ENCODE measurements around the gene OSR1. TPM values are rescaled to one million over a fixed set of nuclear protein-coding genes. Genes with fewer than 3 reads are reported as not detected.

OSR1 gene
- total and polyA plus RNA-seq, 4 donors, result 0.14 to 0.70 (median 0.17) TPM; not detected in 1

DNA sequence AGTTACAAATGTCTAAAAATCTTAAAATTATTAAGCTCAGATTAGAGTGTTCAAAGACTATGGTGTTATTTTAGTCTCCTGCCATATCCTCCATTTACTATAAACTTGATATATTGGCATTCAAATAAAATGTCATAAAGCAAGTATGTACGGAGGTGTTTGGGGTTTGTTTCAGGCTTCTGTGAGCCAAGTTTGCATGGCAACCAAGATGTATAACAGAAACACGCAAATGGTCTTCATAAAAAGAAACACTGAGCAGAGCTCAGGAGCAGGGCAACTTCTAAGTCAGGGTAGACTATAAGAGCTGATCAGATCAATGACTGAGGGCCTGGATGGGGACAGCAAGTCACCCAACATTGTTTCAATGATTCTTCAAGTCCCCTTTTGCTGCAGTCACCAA, 20.5 kb upstream of the OSR1 start:
- no peak overlapping the region for H3K27ac ChIP-seq (ENCODE audit: low read depth in 1 of 2, low read length in 2 of 2)
- DNase-seq (ENCODE audit: low spot score), result no peak
- H3K4me3 ChIP-seq (ENCODE audit: low read depth in 1 of 3, low read length in 3 of 3), result no peak overlapping the region
- no peak overlapping the region for H3K9ac ChIP-seq (ENCODE audit: low read depth in 1 of 2, low read length in 2 of 2)
- 36% methylated on average over 2 of the region's 2 CpGs for WGBS
- peaks cover 0 to 4% (median 0%) of the 10 kb centered on the region in 4 donors for H3K9me3 ChIP-seq (ENCODE audit: control insufficient read depth in 4 of 4, low read length in 3 of 4)
- H3K27me3 ChIP-seq (ENCODE audit: control insufficient read depth in 4 of 4, insufficient read depth in 4 of 4, low read length in 3 of 4), result peaks cover 0 to 3% (median 0%) of the 10 kb centered on the region in 4 donors
- no peaks in the 10 kb centered on the region for H3K36me3 ChIP-seq (ENCODE audit: control insufficient read depth in 4 of 4, insufficient read depth in 3 of 4, low read depth in 1 of 4, low read length in 3 of 4)
- TF ChIP-seq EGR1 (IDR thresholded peaks at IDR 0.05; ENCODE audit: low read depth in 2 of 2) (no peak), ATF3 (IDR thresholded peaks at IDR 0.05) (no peak), TAF1 (conservative IDR thresholded peaks at IDR 0.05) (no peak), SP1 (IDR thresholded peaks at IDR 0.05) (no peak), YY1 (IDR thresholded peaks at IDR 0.05) (no peak), MAX (IDR thresholded peaks at IDR 0.05) (no peak), JUND (IDR thresholded peaks at IDR 0.05) (no peak), HNF4A (conservative IDR thresholded peaks at IDR 0.05) (no peak), HNF4G (IDR thresholded peaks at IDR 0.05) (no peak), FOXA1 (IDR thresholded peaks at IDR 0.05) (no peak)
- TF ChIP-seq, protein P1, sequence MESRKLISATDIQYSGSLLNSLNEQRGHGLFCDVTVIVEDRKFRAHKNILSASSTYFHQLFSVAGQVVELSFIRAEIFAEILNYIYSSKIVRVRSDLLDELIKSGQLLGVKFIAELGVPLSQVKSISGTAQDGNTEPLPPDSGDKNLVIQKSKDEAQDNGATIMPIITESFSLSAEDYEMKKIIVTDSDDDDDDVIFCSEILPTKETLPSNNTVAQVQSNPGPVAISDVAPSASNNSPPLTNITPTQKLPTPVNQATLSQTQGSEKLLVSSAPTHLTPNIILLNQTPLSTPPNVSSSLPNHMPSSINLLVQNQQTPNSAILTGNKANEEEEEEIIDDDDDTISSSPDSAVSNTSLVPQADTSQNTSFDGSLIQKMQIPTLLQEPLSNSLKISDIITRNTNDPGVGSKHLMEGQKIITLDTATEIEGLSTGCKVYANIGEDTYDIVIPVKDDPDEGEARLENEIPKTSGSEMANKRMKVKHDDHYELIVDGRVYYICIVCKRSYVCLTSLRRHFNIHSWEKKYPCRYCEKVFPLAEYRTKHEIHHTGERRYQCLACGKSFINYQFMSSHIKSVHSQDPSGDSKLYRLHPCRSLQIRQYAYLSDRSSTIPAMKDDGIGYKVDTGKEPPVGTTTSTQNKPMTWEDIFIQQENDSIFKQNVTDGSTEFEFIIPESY (IDR thresholded peaks at IDR 0.05), result no peak
- TF ChIP-seq, protein P2, sequence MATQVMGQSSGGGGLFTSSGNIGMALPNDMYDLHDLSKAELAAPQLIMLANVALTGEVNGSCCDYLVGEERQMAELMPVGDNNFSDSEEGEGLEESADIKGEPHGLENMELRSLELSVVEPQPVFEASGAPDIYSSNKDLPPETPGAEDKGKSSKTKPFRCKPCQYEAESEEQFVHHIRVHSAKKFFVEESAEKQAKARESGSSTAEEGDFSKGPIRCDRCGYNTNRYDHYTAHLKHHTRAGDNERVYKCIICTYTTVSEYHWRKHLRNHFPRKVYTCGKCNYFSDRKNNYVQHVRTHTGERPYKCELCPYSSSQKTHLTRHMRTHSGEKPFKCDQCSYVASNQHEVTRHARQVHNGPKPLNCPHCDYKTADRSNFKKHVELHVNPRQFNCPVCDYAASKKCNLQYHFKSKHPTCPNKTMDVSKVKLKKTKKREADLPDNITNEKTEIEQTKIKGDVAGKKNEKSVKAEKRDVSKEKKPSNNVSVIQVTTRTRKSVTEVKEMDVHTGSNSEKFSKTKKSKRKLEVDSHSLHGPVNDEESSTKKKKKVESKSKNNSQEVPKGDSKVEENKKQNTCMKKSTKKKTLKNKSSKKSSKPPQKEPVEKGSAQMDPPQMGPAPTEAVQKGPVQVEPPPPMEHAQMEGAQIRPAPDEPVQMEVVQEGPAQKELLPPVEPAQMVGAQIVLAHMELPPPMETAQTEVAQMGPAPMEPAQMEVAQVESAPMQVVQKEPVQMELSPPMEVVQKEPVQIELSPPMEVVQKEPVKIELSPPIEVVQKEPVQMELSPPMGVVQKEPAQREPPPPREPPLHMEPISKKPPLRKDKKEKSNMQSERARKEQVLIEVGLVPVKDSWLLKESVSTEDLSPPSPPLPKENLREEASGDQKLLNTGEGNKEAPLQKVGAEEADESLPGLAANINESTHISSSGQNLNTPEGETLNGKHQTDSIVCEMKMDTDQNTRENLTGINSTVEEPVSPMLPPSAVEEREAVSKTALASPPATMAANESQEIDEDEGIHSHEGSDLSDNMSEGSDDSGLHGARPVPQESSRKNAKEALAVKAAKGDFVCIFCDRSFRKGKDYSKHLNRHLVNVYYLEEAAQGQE (IDR thresholded peaks at IDR 0.05), result no peak
- TF ChIP-seq, protein P3, sequence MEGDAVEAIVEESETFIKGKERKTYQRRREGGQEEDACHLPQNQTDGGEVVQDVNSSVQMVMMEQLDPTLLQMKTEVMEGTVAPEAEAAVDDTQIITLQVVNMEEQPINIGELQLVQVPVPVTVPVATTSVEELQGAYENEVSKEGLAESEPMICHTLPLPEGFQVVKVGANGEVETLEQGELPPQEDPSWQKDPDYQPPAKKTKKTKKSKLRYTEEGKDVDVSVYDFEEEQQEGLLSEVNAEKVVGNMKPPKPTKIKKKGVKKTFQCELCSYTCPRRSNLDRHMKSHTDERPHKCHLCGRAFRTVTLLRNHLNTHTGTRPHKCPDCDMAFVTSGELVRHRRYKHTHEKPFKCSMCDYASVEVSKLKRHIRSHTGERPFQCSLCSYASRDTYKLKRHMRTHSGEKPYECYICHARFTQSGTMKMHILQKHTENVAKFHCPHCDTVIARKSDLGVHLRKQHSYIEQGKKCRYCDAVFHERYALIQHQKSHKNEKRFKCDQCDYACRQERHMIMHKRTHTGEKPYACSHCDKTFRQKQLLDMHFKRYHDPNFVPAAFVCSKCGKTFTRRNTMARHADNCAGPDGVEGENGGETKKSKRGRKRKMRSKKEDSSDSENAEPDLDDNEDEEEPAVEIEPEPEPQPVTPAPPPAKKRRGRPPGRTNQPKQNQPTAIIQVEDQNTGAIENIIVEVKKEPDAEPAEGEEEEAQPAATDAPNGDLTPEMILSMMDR (IDR thresholded peaks at IDR 0.05; ENCODE audit: low read depth, low read length, missing input control), result no peak
- H3K4me1 ChIP-seq (ENCODE audit: control insufficient read depth in 4 of 4, insufficient read depth in 4 of 4, low read length in 3 of 4), result no peaks in the 10 kb centered on the region

- Histone ChIP-seq H3K9me3 (ENCODE audit: control insufficient read depth in 4 of 4, low read length in 3 of 4) (peaks cover 0 to 4% (median 0%) of the 10 kb centered on the region in 4 donors), H3K9ac (ENCODE audit: low read depth in 1 of 2, low read length in 2 of 2) (no peak overlapping the region), H3K4me1 (ENCODE audit: control insufficient read depth in 4 of 4, insufficient read depth in 4 of 4, low read length in 3 of 4) (no peaks in the 10 kb centered on the region), H3K36me3 (ENCODE audit: control insufficient read depth in 4 of 4, insufficient read depth in 3 of 4, low read depth in 1 of 4, low read length in 3 of 4) (no peaks in the 10 kb centered on the region), H3K27me3 (ENCODE audit: control insufficient read depth in 4 of 4, insufficient read depth in 4 of 4, low read length in 3 of 4) (peaks cover 0 to 3% (median 0%) of the 10 kb centered on the region in 4 donors), H3K27ac (ENCODE audit: low read depth in 1 of 2, low read length in 2 of 2) (no peak overlapping the region), H3K4me3 (ENCODE audit: low read depth in 1 of 3, low read length in 3 of 3) (no peak overlapping the region)
- TF ChIP-seq EGR1 (IDR thresholded peaks at IDR 0.05; ENCODE audit: low read depth in 2 of 2), result no peak
- no peak for TF ChIP-seq MAX (IDR thresholded peaks at IDR 0.05)
- TF ChIP-seq NR2F2 (IDR thresholded peaks at IDR 0.05), result no peak
- TF ChIP-seq YY1 (IDR thresholded peaks at IDR 0.05), result no peak
- no peak for TF ChIP-seq HNF4G (IDR thresholded peaks at IDR 0.05)
- DNase-seq (ENCODE audit: low spot score), result no peak
- WGBS, result 84% methylated on average over 3 of the region's 3 CpGs
Measured at GRCh38 chr2:19377717-19378116, 19.3 kb upstream of the OSR1 start.
